CD4-positive, alpha-beta T cell treated with Interleukin-1 beta for 1 hour (primary cell): Measurements from ENCODE around the gene GALNT16.

ENCODE experiments used
- DNase-seq, 2 donors: peaks; one replicate each; pipeline ENCODE4 v3.0.0-alpha.2; 2020 to 2022

GALNT16 gene

DNA sequence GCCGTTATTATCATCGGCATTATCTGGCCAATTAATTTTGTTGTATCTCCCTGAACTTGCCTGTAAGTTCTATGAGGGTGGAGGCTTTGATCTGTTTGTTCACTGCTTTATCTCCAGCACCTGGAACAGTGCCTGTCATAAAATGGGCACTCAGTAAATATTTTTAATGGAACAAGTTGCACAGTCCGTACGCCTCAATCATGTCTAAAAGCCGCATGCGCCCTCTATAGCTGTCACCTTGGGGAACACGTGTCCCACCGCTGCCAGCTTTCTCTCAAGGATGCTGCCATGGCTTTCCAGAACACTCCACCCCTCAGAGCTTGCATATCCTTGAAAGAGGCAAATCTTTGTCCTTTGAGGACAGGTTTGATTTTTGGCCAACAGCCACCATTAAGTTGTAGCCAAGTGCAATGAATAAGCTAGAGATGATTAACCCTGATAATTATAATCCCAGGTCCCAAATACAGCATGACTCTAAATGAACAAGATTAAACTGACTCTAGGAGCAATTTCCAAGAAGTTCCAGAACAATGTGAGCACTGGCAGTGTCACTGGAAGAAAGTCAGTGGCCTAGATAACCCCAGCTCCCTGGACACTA is 83.1 kb downstream of the GALNT16 start:
- DNase-seq: no peak

DNA sequence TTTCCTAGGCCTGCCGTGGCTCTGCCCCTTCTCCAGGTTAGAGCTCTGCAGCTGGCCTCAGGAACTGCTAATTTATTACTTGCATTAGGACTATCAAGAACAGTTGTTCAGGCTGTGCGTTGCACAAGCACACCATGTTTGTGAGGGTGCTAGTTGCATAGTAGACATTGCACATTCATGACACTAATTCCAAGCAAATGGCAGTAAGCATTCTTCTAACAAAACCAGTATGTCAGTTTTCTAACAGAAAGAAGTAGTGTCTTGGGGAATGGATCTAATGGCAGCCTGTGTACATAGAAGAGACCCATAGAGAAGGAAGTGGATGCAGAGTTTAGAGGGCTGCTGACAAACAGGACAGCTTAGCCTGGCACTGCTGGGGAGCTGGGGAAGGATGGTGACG is 84.2 kb downstream of the GALNT16 start:
- no peak for DNase-seq

DNA sequence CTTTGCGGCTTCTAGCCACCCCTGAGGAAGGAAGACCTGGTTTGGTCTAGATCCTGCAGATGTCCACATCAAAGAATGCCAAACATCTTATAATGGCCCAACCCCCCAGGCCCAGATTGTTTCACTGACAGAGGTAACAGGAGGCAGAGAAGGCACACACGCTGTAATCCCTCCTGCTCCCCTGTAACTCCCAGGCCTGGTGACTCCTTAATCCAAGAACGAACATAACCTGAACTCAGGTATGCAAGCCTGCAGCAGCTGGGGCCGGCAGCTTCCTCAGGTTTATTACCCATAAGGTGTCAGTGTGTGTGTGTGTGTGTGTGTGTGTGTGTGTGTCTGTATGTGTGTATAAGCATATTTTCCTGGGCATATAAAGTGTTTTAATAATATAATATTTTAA is 85.4 kb downstream of the GALNT16 start:
- no peak for DNase-seq

DNA sequence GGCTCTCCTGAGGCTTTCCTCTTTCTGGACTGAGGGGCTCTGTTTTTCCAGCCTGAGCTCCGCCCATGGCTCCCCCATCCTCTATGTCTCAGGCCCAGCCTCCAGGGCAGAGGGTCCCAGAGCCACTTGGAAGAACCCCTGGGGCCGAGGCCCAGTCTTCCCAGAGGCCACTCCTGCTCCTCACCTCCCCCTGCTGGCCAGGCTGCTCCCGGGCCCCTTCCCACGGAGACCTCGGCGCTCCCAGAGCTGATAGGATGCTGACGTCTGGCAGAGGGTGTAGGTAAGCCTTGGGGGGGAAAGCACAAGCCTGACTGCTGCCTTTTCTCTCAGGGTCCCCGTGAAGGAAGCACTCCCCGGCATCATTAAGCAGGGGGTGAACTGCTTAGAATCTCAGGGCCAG is 86.8 kb downstream of the GALNT16 start:
- no peak for DNase-seq

DNA sequence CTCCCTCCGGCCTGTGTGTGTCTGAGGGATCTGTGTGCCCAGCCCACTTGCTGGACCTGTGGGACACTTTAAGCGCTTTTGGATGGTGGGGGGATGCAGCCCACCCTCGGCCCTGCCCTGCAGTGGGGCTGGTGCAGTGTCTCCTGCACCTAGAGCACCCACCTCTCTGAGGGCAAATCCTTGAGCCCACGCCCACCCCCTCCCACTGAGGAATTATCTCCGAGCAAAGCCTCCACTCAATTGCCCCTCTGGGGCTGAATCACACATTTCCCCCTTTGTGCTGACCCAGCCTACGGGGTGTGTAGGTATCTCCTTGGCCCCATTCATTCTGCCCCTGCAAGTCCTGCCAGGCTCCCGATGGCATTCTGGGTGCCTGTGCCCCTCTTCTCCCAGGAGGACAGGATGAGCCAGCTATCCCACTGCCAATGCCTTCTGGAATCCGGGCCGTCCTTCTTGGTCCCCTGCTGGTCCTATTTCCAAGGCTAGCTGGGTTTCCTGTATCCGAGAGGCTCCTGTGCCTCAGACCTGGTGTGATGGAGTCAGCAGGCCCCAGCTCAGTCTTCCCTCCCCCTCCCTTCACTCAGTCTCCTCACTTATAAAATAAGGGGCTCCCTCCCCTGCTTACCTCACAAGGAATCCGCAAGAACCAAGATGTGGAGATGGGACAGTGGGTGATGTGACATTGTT is 89.3 kb downstream of the GALNT16 start:
- no peak for DNase-seq

DNA sequence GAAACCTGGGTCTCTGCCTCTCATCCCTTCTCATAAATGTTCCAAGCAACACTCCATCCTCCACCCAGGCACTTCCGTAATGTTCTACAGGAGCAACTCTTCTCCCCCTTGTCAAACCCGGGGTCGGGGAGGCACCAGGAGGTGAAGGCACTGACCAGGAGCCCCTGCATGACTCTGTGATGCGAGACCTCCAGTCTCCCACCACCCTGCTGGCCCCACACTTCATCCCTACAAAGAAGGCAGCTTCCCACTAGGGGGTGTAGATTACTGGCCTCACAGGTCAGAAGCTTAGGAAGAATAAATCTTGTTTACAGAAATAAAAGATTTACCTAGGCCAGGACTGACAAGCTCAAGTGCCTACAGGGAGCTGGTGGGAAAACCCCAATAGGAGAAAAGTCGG is 90.9 kb downstream of the GALNT16 start:
- no peak for DNase-seq

DNA sequence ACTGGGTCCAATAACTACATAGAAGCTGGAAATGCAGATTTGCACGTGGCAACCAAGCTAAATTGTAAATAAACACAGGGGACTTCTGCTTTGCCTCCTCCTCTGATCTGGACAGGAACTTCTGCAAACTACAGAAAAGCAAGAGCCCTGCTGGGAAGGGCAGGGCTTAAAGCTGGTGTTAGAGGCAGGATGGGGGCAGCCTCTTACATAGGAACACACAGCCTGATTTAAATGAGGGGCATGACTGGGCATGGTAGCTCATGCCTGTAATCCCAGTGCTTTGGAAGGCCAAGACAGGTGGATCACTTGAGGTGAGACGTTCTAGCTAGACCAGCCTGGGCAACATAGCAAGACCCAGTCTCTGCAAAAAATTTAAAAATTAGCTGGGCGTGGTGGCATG is 91.4 kb downstream of the GALNT16 start:
- DNase-seq: no peak

DNA sequence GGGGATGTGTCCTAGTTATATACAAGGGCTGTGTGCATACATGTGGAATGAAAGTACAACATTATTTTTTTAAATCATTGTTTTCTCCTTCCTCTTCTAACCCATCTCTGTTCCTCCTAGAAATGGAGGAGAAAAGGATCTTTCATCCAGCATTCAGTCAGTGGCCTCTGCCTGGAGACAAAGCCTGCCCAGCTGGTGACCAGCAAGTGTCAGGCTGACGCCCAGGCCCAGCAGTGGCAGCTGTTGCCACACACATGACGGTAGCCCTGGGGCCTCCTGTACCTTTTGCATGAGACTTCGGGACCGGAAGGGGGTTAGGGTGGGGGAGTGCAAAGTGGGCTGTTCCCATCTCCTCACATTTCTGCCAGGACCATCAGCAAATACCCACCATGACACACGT is 92.0 kb downstream of the GALNT16 start:
- DNase-seq: no peak

DNA sequence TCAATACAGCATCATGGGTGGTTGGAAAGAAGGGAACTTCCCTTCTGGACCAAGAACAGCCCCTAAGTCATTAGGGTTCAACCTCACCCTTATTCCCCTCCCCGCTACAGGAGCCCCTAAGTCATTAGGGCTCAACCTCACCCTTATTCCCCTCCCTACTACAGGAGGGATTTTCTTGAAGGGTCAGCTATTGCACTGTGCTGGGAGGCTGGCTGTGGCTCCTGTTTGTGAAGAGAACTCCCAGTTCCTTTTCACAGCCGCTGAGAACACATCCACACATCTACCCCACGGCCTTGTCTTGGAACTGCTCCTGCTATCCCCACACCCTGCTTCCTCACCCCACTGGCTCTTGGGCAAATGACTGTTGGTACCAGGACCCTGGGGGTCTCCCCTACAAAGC is 93.2 kb downstream of the GALNT16 start:
- DNase-seq: no peak

DNA sequence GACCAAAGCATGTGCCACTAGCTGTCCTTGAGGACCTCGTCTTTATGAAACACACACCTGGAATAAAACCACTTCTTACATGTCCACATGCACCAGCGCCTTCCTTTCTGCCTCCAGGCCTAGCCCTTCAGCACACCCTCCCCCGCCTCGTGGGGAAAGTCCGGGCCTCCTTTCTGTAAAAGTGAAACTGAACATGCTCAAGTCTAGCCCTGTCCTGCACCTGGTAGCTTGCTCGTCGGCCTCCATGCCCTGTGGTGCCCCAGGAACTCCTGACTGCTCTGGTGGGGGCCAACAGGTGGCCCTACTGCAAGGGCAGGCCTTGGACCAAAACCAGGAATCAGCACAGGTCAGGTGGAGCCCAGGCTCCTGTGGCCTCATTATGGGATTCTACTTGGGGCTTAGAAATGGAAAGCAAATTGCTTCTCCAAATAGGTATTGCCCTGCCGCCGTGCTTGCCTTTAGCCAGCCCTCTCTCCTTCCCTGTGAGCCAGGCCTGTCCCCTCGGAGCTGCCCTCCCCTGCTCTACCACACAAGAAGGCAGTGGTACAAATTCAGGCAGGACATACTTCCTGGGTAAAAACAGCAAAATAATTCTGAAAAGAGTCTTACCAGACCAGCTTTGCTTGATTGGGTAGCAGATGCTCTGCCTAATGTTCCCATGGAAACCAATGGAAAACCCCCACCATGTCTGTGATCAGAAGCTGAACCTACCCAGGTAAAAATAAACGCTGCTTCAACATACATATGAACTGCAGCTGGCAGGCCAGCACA is 94.6 kb downstream of the GALNT16 start:
- DNase-seq: peak; percentile 59 to 72

DNA sequence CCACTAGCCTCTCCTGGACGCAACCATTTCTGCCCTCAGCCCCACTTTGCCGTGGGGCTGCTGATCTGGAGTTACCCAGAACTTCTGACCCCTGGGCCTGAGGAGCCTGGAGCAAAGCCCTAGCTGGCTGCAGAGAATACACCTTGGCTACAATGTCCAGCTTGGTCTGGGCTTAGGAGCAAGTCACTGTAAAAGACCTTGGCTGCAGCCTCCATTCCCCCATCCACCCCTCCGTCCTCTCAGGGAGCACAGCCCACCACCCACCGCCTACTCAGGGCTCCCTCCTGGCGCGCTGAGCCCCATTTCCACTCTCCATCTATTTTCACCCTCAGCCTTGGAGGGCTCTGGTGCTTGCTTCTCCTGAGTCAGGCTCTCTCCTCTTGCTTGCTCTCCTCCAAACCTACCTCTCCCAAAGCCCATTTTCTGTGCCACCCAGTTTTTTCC is 95.2 kb downstream of the GALNT16 start:
- no peak for DNase-seq

DNA sequence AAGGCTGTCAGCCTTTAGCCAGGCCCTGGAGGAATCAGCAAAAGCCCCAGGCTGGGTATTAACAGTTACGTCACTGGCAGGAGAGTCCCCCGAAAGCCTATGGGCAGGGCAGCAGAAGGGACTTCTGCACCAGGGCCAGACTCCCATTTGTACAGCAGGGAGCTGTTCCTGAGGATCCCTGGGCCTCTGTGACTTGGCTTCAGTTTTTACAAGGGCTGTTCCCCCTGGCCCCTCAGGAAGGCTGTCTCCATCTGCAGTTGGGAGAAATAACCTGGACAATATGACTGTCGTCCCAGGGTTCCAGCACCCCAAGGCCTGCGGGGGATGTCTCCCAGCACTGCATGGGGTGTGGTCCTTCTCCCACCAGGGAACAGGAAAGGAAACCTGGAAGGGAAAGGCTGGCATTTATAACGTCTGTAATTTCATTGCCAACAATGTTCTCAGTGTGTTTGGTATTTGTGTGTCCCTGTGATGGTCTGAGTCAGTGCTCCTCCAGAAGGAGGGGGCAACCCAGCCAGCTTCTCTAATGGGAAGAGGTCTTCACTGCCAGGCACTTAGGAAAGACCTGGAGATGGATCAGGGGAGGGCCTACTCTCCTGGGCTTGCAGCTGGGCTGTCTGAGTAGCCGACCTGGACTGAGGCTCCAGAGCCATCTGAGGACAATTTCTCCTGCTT is 95.8 kb downstream of the GALNT16 start:
- DNase-seq: no peak

DNA sequence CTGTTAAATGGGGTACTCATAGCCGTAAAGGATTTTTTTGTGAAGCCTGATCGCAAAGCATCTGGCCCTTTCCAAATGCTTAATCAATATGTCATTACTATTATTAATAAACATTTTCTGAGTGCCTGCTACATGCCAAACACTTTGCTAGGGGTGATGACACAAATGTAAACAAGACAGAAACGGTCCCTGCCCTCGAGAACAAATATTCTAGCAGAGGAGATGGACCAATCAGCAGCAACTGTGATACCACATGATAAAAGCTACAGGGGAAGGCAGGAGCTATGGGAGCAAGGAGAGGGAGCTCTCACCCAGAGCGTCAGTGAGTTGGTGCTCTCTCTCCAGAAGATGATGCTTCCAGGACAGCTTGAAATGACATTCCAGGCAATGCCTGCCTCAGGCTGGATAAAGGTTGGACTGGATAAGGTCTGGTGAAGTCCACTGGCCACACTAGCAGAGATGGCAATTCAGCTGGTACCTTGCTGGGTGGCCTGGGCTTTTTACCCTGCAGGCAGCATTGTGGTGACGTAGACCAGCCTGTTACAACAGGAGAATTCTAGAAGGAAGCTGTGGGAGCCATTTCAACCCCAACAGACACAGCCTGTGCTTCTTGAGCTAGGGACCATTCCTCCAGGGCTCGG is 97.1 kb downstream of the GALNT16 start:
- no peak for DNase-seq

DNA sequence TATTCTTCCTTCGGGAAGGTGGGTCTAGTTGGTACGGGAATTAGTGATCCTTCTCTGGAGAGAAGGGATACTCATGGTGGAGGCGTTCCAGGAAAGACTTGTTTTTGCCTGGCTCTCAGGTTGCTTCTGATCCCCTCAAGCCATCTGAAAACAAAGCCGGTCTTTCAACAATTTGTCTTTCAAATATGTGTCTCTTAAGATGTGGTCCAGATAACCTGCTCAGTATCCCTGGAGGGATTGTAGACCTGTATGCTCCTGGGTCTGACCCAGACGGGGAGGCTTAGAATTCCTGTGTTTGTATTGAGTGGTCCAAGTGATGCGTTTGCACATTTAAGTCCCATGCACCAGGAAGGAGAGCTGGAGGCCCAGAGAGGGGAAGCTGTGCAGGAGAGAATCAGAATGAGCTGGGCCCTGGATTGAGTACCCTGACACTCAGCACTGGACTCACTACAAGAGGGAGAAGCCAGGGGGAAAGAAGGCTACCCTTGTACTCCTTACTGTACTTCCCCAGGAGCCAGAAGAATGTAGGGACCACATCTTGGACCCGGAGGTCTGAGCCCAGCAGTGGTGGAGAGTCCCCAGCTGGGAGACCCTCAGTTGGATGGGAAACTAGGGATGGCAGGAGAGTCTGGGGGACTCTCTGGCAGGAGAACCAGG is 97.7 kb downstream of the GALNT16 start:
- no peak for DNase-seq

DNA sequence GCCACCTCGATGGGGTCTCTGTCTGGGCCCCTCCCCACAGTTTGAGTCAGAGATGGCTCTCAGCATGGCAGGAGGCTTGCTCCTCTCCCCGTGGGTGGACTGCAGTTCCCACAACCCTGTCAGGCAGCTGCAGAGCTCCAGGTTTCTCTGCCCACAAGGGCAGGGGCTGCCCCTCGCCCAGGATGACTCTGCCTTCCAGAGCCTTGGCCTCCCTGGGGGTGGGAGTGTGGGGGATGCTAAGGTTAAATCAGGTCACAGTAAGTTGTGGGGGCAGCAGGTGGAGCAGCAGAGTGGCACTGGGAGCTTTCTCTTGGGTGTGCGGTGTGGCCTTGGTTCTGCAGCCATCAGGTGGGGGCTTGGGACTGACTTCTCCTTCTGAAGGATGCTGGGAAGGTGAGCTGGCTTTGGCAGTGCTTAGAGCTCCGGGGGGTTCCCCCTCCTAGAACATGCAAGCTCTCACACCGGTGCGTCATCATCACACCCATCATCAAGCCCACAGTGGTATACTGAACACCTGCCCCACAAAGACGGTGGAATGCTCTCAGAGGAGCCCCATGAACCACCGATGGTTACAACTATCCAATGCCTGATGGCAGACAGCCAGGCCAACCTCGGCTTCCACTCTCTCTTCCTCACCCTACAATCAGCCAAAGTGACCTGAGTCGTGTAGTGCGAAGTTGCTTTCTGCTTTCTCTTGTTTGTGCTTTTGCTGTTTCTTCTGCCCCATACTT is 98.4 kb downstream of the GALNT16 start:
- no peak for DNase-seq

DNA sequence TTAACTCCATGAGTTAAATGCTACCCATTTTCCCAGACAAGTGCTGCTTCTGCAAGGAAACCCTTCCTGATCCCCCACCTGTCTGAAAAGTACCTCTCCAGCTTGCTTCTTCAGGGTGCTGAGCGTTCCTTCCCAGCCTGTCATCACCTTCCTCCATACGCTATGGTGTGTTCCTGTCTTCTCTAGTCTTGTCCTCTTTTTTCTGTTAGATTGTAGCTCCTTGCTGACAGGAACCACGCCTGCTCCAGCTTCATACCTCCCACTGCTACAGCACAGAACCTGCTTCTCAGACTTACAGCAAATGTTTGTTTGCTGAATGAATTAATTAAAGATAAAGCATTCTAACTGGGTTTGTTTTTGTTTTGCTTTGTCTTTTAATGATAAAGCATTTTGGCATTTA is 99.0 kb downstream of the GALNT16 start:
- DNase-seq: no peak

DNA sequence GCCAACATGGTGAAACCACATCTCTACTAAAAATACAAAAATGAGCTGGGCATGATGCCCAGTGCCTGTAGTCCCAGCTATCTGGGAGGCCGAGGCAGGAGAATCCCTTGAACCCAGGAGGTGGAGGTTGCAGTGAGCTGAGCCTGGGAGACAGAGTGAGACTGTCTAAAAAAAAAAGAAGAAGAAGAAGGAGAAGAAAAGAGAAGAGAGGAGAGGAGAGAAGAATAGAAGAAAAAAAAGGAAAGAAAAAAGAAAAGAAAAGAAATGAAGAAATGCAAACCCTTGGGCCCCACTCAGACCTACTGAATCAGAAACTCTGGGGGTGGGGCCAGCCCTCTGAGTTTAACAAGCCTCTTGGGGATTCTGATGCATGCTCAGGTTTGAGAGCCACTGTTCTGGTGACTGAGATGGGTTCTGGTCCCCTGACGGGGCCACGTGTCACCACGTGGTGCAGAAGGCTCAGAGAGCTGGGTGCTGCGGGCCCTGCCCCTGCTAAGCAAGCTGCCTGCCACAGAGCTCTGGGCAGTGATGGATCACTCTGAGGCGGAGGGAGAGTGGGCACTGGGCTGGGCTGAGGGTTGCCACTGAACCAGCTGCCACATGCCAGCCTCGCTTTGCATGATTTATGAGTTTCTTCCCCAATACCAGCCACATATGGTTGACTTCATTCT is 100.6 kb downstream of the GALNT16 start:
- peak in 1 of 2 donors; percentile 4 for DNase-seq

DNA sequence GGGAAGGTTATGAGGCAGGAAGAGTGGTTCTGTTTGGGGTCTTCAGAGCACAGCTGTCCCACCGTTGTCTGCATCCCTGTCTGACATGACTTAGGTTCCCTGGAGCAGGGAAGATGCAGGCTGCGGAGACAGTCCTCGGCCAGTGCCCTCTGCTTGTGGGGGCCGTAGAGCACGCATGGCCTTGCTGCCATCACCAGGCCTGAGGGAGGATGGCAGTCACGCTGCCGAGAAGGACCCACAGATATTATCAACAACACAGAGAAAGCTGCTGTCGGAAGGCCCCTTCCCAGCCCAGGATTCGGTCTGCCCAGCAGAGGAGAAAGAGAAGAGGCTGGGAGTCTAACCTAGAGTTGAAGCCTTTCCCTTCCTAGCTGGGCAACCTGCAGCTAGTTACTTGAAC is 103.1 kb downstream of the GALNT16 start:
- DNase-seq: no peak

DNA sequence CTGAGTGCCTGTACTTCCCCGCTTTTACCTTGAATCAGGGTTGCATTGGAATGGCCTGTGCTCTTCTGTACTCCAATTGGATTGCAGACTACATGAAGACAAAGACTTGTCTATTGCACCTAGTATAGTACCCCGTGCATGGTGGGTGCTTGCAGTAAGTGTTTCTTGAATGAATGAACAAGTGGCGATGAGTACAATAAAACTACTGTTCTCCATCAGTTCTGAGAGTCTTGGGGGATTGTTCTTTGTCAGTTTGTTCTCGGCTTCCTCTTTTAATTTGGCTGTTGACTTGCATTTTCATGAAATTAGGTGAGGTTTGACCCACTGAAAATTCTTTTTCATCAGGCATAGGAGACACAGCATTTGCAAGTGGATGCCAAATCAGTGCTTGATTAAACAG is 104.0 kb downstream of the GALNT16 start:
- DNase-seq: no peak

DNA sequence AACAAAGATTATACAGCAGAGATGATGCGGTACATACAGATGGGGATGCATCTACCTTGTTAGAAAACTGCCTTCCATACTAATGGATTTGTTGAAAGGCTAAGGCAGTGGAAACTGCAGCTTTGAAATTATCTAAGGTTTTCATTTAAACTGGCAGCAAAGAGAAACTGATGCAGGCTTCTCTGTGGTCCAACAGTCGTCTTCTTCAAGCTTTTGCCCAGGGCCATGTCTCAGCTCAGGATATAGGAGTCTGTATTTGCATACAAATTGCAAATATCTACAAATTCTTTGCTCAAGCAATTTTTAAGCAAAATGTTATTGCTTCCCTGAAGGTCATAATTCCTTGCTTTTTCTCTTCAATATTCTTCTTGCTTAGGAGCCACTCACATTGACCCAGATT is 104.4 kb downstream of the GALNT16 start:
- no peak for DNase-seq

DNA sequence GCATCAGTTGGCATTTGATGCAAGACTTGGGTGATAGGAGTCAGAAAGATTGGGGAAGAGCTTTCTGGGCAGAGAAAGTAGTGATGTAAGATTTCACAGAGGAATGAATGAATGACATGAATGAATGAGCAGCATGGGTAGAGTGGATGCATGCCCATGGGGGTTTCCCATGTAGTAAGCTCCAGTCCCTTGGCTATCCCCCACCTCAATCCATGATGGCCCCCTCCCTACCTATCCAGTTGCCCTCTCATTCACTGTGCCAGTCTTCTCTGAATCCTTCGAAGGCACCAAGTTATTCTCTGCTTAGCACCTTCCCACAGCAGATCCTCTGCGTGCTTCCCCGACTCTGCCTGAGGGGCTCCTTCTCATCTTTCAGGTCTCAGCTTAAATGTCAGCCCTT is 106.1 kb downstream of the GALNT16 start:
- no peak for DNase-seq
